HPDE6-E6E7 (cell line): Measurements from ENCODE around the gene LRFN4.

Experiments used
- DNase-seq: peaks from one replicate; pipeline ENCODE4 v3.0.0; 2011; ENCODE audit warnings: missing footprints; ENCODE audit errors: extremely low spot score

Gene LRFN4

DNA sequence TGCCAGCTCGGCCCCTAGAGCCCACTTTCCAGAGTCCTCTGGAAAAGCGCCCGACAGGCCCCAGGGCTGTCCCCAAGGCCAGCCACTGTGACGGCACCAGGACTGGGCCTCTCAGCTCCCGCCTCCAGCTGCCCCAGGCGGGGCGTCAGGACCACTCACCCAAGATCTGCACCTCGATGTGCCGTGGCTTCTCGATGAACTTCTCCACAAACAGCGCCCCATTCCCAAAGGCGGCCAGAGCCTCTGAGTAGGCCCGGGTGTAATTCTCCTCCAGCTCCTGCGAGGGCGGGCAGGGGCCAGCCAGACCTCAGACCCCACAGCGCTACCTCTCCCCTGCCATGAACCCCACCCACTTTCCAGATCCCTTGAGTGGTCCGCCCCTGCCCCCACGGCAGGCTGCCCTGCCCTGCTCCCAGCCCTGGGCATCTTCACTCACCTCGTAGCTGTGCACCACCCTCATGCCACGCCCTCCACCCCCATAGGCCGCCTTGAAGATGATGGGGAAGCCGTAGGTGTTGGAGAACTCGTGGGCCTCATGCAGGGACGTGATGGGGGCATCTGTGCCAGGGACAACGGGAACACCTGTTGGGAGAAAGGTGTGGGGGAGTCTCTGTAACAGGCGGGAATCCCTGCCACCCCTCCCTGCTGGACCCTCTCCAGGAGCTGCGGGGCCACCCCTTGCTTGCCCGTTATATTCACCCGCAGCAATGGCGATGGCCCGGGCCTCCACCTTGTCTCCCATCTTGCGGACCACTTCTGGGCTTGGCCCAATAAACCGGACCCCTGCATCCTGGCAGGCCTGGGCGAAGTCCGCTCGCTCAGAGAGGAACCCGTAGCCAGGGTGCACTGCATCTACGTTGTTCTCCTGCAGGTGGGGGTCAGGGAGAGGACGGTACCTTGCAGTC lies 14.0 kb downstream of the LRFN4 start:
- DNase-seq: no peak

GRCh38 chr11:66871521-66871901 lies 14.6 kb downstream of the LRFN4 start:
- DNase-seq: no peak

GRCh38 chr11:66874232-66874631 lies 17.4 kb downstream of the LRFN4 start:
- DNase-seq: no peak

DNA sequence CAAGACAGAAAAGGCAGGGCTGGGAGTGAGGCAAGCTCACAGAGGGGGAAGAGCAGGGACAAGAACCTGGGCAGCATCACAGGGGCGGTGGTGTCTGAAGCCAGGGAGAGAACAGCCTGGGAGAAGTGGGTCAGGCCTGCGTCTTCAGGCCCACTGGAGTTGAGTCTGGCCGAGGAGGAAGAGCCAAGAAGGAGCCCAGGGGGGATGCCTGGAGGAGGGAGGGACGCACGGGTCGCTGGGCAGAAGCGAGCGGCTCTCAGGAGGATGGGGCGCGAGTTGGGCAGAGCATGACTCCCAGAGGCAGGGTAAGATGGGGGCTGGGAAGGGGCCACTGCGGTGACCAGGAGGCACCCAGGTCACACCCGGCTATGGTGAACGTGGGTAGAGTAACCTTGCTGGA lies 18.5 kb downstream of the LRFN4 start:
- DNase-seq: no peak

DNA sequence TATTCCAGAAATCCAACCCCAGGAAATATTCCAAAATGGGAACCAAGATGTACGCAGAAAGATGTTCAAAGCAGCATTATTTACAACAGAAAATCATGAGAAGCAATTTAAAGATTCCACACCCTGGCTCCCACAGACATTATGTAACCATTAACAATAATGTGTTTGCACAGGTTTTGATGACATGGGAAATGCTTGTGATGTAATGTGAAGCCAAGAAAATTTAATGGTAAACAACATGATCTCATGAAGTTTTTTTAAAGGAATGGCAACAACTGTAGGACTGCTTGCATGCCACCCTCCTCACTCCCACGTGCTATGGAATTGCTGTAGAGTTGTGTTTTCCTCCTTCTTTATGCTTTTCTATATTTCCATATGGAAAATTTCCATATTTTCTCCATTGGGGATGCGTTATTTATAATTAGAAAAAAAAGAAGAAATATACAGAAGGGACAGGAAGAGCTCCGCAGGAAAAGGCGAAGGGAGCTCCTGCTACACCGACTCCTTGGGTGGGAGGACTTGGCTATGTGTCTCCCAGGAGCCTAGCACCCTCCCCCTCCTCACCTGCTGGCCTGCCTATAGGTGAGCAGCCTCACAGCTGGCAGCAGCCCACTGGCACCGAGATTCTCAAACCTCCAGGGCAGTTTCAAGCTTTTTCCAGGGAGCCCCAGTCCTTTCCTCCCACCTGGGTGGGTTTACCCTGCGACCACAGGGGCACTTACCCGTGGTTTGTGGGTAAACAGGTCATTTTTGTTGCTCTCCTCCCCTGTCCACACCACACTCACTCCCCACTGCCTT lies 20.9 kb downstream of the LRFN4 start:
- no peak for DNase-seq

- no peak for DNase-seq
Observed at GRCh38 chr11:66878474-66878873, 21.6 kb downstream of the LRFN4 start.

GRCh38 chr11:66879000-66879399 lies 22.1 kb downstream of the LRFN4 start:
- DNase-seq: no peak

- no peak for DNase-seq
Observed at GRCh38 chr11:66879583-66879982, 22.7 kb downstream of the LRFN4 start.

DNA sequence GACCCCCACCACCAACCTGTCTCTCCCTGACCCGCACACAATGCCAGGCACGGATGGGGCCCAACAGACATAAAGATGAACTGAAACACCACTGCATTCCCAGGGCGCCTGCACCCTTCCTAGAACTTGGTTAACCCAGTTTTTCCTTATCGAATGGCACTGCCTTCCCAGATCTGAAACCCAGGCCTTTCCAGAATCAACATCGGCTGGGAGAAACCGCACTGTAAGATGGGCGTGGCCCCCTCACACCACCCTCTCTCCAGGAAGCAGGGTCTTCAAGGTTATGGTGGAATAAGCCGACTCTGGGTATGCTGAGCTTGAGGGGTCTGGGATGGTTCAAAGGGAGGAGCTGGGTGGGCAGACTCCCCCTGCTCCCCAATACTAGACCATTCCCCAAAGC lies 23.1 kb downstream of the LRFN4 start:
- no peak for DNase-seq

- peak; percentile 66 for DNase-seq
Observed at GRCh38 chr11:66880496-66881450, 23.9 kb downstream of the LRFN4 start.

DNA sequence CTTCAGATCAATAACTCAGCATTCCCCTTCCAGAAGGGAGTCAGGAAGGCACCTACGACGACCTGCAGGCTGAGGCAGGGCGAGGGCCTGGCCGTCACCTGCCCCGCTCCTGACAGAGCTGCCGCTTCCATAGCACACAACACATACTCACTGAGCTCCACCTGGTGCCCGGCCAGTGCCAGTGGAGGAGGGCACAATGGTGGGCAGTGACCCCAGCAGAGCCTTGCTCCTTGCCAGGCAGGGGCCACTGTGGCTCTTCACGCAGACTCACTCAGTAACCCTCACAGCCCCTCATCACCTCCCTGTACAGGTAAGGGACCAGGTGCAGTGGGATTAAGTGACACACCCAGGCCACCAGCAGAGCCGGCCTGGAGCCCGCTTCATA lies 24.6 kb downstream of the LRFN4 start:
- no peak for DNase-seq

DNA sequence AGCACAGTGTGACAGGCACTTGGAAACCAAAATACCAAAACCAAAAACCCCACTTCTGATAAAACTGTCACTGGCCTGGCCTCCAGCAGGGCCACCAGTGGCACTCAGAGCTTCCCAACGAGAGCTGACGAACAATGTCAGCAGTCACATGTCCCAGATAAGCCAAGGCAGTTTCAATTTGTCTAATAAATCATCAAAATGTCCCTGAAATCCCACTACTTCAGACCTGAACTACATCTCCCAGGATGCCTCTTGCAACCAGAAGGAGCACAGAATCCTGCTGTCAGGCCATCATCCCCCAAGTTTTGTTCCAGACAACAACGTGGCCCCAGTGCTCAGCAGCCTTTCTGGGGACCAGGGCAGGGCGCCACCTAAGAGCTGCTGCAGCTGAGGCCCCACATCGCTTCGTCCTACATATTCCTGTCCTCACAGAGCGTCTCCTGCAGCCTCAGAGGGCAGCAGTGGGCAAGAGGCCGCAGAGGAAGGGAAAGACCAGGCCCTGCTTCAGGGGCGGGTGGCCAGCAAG lies 25.1 kb downstream of the LRFN4 start:
- no peak for DNase-seq

DNA sequence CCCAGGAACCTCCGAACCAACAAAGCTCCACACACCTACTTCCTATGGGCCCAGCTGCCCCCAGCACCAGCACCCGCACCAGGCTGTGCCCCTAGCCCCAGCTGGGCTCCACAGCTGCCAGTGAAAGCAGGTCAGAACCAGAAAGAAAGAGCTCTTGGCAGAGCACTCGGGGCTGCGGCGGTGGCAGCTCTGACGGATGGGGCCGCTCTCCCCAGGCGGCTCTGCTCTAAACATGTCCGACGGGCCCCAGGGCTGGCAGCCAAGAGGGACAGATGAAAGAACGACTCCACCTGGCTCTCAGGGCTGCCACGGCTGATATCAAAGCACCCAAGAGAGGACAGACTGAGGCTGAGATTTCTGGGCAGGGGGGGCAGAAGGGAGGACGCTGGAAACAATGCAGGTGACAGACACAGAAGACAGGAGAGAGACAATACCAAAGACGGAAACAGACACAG lies 25.7 kb downstream of the LRFN4 start:
- DNase-seq: no peak

GRCh38 chr11:66883016-66883965 lies 26.4 kb downstream of the LRFN4 start:
- DNase-seq: peak; percentile 43

DNA sequence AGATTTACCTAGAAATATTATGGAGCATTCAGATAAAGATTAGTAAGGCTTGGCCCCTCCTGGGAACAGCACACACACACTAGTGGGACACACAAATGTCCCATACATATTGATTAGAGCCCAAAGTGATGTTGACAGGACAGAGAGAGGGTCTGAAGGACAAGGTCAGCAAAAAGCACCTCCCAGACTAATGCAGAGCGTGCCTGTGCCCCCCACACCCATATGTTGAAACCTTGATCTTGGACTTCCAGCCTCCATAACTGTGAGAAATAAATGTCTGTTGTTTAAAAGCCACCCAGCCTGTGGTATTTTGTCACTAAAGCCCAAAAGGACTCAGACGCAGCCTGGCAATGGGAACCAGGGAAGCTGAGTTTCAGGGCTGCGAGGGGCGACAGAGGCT lies 27.6 kb downstream of the LRFN4 start:
- no peak for DNase-seq

DNA sequence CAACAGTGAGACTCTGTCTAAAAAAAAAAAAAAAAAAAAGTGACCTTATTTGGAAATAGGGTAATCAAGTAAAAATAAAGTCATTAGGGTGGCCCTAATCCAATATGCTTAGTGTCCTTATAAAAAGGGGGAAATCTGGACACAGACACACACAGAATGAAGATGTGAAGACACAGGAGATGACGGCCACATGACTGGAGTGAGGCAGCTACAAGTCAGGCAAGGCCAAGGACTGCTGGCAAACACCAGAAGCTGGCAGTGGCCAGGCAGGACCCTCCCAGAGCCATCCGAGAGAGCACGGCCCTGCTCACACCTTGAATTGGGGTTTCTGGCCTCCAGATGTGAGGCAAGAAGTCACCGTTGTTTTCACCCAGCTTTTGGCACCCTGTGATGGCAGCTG lies 28.6 kb downstream of the LRFN4 start:
- no peak for DNase-seq

DNA sequence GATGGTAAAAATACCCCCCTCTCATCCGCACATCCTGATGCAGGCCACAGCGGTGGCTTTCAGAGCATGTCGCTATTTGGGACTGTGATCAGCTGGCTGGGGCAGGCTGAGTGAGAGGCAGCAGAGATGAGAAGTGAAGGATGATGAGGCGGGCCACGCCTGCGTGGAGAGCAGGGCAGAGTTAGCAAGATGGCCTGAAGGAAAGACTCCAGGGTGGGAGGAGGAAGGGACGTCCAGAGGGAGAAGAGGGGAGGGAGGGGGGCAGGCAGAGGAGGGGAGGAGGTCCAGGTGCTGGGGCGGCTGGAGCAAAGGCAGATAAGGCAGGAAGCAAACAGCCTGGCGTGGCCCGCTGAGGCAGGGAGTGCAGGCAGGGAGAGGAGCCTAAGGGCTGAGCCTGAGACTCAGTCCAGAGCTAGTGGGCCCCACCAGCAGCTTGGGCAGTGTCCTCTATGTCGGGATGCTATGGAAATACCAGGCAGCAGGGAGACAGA lies 29.1 kb downstream of the LRFN4 start:
- no peak for DNase-seq

- DNase-seq: no peak
Observed at GRCh38 chr11:66886671-66887221, 29.9 kb downstream of the LRFN4 start.

GRCh38 chr11:66887526-66887925 lies 30.7 kb downstream of the LRFN4 start:
- no peak for DNase-seq

GRCh38 chr11:66888282-66888681 lies 31.4 kb downstream of the LRFN4 start:
- no peak for DNase-seq
